GM12892 (cell line): Measurements from ENCODE around the gene PARD3.

ENCODE experiments used
- POLR2A ChIP-seq: IDR thresholded peaks from 2 replicates; pipeline ENCODE4 v1.6.1; 2011; ENCODE audit warnings: low read depth, low read length, control low read depth
- POLR2AphosphoS5 ChIP-seq: IDR thresholded peaks from 2 replicates; pipeline ENCODE4 v1.6.1; 2011; ENCODE audit warnings: low read depth, low read length, control low read depth
- TAF1 ChIP-seq: IDR thresholded peaks from 2 replicates; pipeline ENCODE4 v1.6.1; 2011; ENCODE audit warnings: low read depth, mild to moderate bottlenecking, control low read depth, low read length, borderline replicate concordance

DNA sequence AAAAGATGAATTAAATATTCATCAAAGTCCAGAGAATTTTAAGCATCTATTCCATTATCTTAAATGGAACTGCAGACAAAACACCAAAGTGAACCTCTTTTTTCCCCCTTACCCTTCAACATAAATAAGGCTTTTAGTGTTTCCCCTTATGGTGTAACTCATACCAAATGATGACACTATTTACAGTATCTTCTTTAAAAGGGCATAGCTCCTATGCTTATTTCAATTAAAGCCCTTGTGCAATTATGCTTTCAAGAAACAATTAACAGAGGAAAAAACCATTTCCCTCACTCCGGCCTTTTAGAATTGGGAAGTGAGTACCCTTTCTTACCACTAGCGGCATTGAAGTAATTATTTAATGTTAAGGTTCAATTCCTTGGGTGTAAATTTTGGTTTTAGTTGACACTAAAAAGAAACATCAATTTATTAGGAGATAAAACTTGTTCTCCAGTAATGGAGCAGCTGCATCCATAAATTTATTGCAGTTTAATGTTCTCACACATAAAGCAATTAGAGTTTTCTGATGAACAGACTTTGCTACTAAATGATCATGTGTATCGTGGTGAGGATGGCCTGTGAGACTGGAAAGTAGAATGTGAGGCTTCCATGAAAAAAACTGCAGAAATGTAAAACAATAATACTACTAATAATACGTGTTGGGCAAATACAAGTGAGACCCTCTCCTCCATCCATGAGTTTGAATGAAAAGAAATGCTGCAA is 661.3 kb downstream of the PARD3 start:
- TF ChIP-seq POLR2A = no peak
- TF ChIP-seq TAF1 = no peak
- no peak for TF ChIP-seq POLR2AphosphoS5
